CD8-positive, alpha-beta memory T cell (primary cell): ENCODE data around the gene WDR45B. TPM values are rescaled to one million over a fixed set of nuclear protein-coding genes. Genes with fewer than 3 reads are reported as not detected.
A peak's percentile ranks its signal among the peaks of the same experiment; 100 is the strongest.
"Not testable (repeated sequence)": the region's sequence is repeated elsewhere in the genome, so short reads cannot be mapped to it uniquely, and the experiment has no call there.

Experiments
- CTCF ChIA-PET: fragments of 350-600 bp; sonication (Branson Sonifier 250); formaldehyde crosslinking; loops from one replicate; lab custom pipeline; 2021; ENCODE audit warnings: antibody characterized with exemption; lab: Charles Lee
- POLR2A ChIA-PET: fragments of 350-600 bp; sonication (Branson Sonifier 250); formaldehyde crosslinking; loops from one replicate; lab custom pipeline; 2021; ENCODE audit warnings: antibody characterized with exemption; lab: Charles Lee
- DNase-seq, 5 donors: peaks; one replicate each; pipeline versions ENCODE4 v3.0.0 to v3.0.0-alpha.2; 2020 to 2022; ENCODE audit warnings: mixed read lengths in 1 of 5
- H3K27ac ChIP-seq: one replicate; pipeline ENCODE4 v1.7.0; 2013; ENCODE audit warnings: low read depth, mild to moderate bottlenecking, low read length, moderate library complexity
- H3K27me3 ChIP-seq: 2 replicates; pipeline ENCODE4 v1.7.0; 2013; ENCODE audit warnings: low read length, mild to moderate bottlenecking; ENCODE audit not compliant: insufficient read depth, poor library complexity, severe bottlenecking
- H3K36me3 ChIP-seq: 2 replicates; pipeline ENCODE4 v1.7.0; 2013; ENCODE audit warnings: mild to moderate bottlenecking, low read length, moderate library complexity; ENCODE audit not compliant: insufficient read depth
- H3K4me1 ChIP-seq: 2 replicates; pipeline ENCODE4 v1.7.0; 2013; ENCODE audit warnings: mild to moderate bottlenecking, low read length, moderate library complexity; ENCODE audit not compliant: insufficient read depth
- H3K4me3 ChIP-seq: 2 replicates; pipeline ENCODE4 v1.7.0; 2013; ENCODE audit warnings: mild to moderate bottlenecking, low read length
- H3K9me3 ChIP-seq: 2 replicates; pipeline ENCODE4 v1.7.0; 2013; ENCODE audit warnings: mild to moderate bottlenecking, low read length
- H3K27ac Mint-ChIP-seq, 8 donors: one replicate each; pipeline ENCODE4 v1.8.0; 2020 to 2021; ENCODE audit warnings: mixed read lengths in 8 of 8, mild to moderate bottlenecking in 6 of 8, inconsistent platforms in 3 of 8, moderate library complexity in 3 of 8
- H3K27me3 Mint-ChIP-seq, 2 donors: one replicate each; pipeline ENCODE4 v1.8.0; 2020 to 2021; ENCODE audit warnings: mixed read lengths in 2 of 2, mild to moderate bottlenecking in 1 of 2, moderate library complexity in 1 of 2
- H3K36me3 Mint-ChIP-seq, 3 donors: one replicate each; pipeline ENCODE4 v1.8.0; 2020 to 2021; ENCODE audit warnings: mixed read lengths in 3 of 3, inconsistent platforms in 1 of 3, mild to moderate bottlenecking in 1 of 3
- H3K4me1 Mint-ChIP-seq, 3 donors: one replicate each; pipeline ENCODE4 v1.8.0; 2020 to 2021; ENCODE audit warnings: mixed read lengths in 3 of 3, inconsistent platforms in 1 of 3, mild to moderate bottlenecking in 1 of 3
- H3K4me3 Mint-ChIP-seq, 7 donors: one replicate each; pipeline ENCODE4 v1.8.0; 2020 to 2021; ENCODE audit warnings: mixed read lengths in 7 of 7, mild to moderate bottlenecking in 6 of 7, moderate library complexity in 4 of 7, inconsistent platforms in 2 of 7
- H3K9me3 Mint-ChIP-seq, 5 donors: one replicate each; pipeline ENCODE4 v1.8.0; 2020 to 2022; ENCODE audit warnings: mixed read lengths in 5 of 5, mild to moderate bottlenecking in 3 of 5, moderate library complexity in 2 of 5, inconsistent platforms in 1 of 5
- polyA plus RNA-seq: library from polyadenylated mRNA; unstranded; fragments of 300-500 nt; fragmentation: Illumina TruSeq; gene quantifications from one replicate; pipeline ENCODE4 v1.2.3, GENCODE V29; 2021
- total RNA-seq, 2 experiments: library from RNA; stranded (reverse); gene quantifications; one replicate each; pipeline ENCODE4 v1.2.3, GENCODE V29; 2021

WDR45B gene
- total and polyA plus RNA-seq, 3 experiments from 2014 or later = 41.9 to 50.1 (median 49.1) TPM

DNA sequence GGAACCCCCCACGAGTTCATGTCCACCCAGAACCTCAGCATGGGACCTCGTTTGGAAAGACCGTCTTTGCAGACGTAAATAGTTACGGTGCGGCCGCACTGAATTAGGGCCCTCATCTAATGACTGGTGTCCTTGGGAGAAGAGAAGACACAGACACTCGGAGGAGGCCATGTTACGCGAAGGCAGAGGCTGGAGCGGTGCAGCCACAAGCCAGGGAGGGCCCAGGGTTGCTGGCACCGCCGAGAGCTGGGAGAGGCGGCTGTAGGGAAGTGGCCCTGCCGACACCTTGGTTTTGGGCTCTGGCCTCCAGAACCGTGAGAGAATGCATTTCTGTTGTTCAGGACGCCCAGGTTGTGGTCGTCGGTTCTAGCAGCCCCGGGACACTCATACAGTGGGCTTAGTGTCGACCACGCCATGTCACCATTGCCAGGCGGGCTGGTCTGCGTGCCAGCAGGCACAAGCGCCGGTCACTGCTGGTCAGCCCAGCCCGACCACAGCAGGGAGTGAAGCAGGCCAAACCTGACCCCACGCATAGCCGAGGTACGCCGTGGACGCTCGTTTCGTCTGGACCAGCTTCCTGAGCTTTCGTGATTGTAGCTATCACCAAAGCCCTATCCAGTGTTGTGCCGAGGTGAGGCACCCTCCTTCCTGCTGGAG is 10.7 kb upstream of the WDR45B start:
- H3K4me1 Mint-ChIP-seq = no peaks in the 10 kb centered on the region
- H3K36me3 Mint-ChIP-seq = peaks cover 0 to 8% (median 3%) of the 10 kb centered on the region in 3 donors
- CTCF ChIA-PET = no interaction called here
- Histone ChIP-seq H3K36me3 (no peaks in the 10 kb centered on the region), H3K4me1 (no peaks in the 10 kb centered on the region), H3K4me3 (no peak overlapping the region), H3K27ac (no peak overlapping the region), H3K9me3 (no peaks in the 10 kb centered on the region), H3K27me3 (no peaks in the 10 kb centered on the region)
- no peak overlapping the region for H3K4me3 Mint-ChIP-seq
- POLR2A ChIA-PET = no interaction called here
- no peaks in the 10 kb centered on the region for H3K9me3 Mint-ChIP-seq
- peak in 1 of 5 donors; percentile 42 for DNase-seq
- H3K27me3 Mint-ChIP-seq = no peaks in the 10 kb centered on the region
- no peak overlapping the region for H3K27ac Mint-ChIP-seq

DNA sequence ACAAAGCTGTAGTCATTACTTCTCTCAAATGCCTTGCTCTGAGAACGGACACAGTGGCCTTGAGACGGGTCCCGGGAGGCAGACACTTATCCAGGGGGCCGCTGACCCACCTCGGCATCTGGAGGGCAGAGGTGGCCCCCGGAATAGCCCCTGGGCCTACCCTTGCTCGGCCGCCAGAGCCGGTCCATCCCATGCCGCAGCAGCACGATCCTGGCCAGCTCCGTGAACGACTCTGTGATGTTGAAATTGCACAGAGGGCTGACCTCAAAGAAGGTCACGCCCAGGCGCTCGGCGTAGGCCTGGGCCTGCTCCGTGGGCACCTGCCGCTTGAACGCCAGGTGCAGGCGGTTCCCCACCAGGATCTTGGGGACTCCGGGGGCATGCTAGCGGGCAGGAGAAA is 10.1 kb upstream of the WDR45B start:
- peak in 1 of 5 donors; percentile 42 for DNase-seq
- ChIA-PET CTCF (no interaction called here), POLR2A (no interaction called here)
- H3K4me1 Mint-ChIP-seq = no peaks in the 10 kb centered on the region
- no peak overlapping the region for H3K4me3 Mint-ChIP-seq
- Histone ChIP-seq H3K4me1 (no peaks in the 10 kb centered on the region), H3K27me3 (no peaks in the 10 kb centered on the region), H3K36me3 (no peaks in the 10 kb centered on the region), H3K4me3 (no peak overlapping the region), H3K9me3 (no peaks in the 10 kb centered on the region), H3K27ac (no peak overlapping the region)
- H3K36me3 Mint-ChIP-seq = peaks cover 0 to 8% (median 3%) of the 10 kb centered on the region in 3 donors
- no peak overlapping the region for H3K27ac Mint-ChIP-seq
- no peaks in the 10 kb centered on the region for H3K27me3 Mint-ChIP-seq
- H3K9me3 Mint-ChIP-seq = no peaks in the 10 kb centered on the region

GRCh38 chr17:82657926-82658325 is 9.7 kb upstream of the WDR45B start:
- H3K9me3 Mint-ChIP-seq = no peaks in the 10 kb centered on the region
- no peak for DNase-seq
- H3K36me3 Mint-ChIP-seq = peaks cover 0 to 8% (median 3%) of the 10 kb centered on the region in 3 donors
- H3K27me3 Mint-ChIP-seq = no peaks in the 10 kb centered on the region
- no peaks in the 10 kb centered on the region for H3K36me3 ChIP-seq
- no peak overlapping the region for H3K4me3 ChIP-seq
- no peaks in the 10 kb centered on the region for H3K4me1 ChIP-seq
- CTCF ChIA-PET = no interaction called here
- H3K27ac Mint-ChIP-seq = no peak overlapping the region
- H3K4me3 Mint-ChIP-seq = no peak overlapping the region
- no peaks in the 10 kb centered on the region for H3K27me3 ChIP-seq
- no peak overlapping the region for H3K27ac ChIP-seq
- POLR2A ChIA-PET = no interaction called here
- H3K9me3 ChIP-seq = no peaks in the 10 kb centered on the region
- no peaks in the 10 kb centered on the region for H3K4me1 Mint-ChIP-seq

GRCh38 chr17:82656266-82656665 is 8.0 kb upstream of the WDR45B start:
- Mint-ChIP-seq H3K27me3 (no peaks in the 10 kb centered on the region), H3K36me3 (peaks cover 0 to 8% (median 3%) of the 10 kb centered on the region in 3 donors), H3K27ac (no peak overlapping the region), H3K9me3 (no peaks in the 10 kb centered on the region), H3K4me1 (no peaks in the 10 kb centered on the region), H3K4me3 (no peak overlapping the region)
- H3K27me3 ChIP-seq = no peaks in the 10 kb centered on the region
- no peak overlapping the region for H3K4me3 ChIP-seq
- no peak overlapping the region for H3K27ac ChIP-seq
- peak in 1 of 5 donors; percentile 17 for DNase-seq
- no peaks in the 10 kb centered on the region for H3K36me3 ChIP-seq
- CTCF ChIA-PET = interaction anchor here (0.7 kb wide), 1 partner anchor 248 kb away, joined by 3 read pairs; no protein-coding TSS in a partner anchor
- H3K4me1 ChIP-seq = no peaks in the 10 kb centered on the region
- POLR2A ChIA-PET = no interaction called here
- H3K9me3 ChIP-seq = no peaks in the 10 kb centered on the region

- DNase-seq = peak in 1 of 5 donors; percentile 47
- ChIA-PET POLR2A (no interaction called here), CTCF (interaction anchor here (0.7 kb wide), 1 partner anchor 248 kb away, joined by 3 read pairs; no protein-coding TSS in a partner anchor)
- no peaks in the 10 kb centered on the region for H3K27me3 ChIP-seq
- no peaks in the 10 kb centered on the region for H3K27me3 Mint-ChIP-seq
- H3K27ac ChIP-seq = no peak overlapping the region
- H3K4me3 ChIP-seq = no peak overlapping the region
- no peaks in the 10 kb centered on the region for H3K36me3 ChIP-seq
- no peaks in the 10 kb centered on the region for H3K4me1 ChIP-seq
- H3K36me3 Mint-ChIP-seq = peaks cover 0 to 8% (median 3%) of the 10 kb centered on the region in 3 donors
- no peaks in the 10 kb centered on the region for H3K4me1 Mint-ChIP-seq
- H3K27ac Mint-ChIP-seq = no peak overlapping the region
- no peaks in the 10 kb centered on the region for H3K9me3 ChIP-seq
- H3K4me3 Mint-ChIP-seq = no peak overlapping the region
- no peaks in the 10 kb centered on the region for H3K9me3 Mint-ChIP-seq
Observed at GRCh38 chr17:82655523-82655922, 7.3 kb upstream of the WDR45B start.

- H3K27ac ChIP-seq = no peak overlapping the region
- ChIA-PET POLR2A (no interaction called here), CTCF (no interaction called here)
- no peaks in the 10 kb centered on the region for H3K9me3 ChIP-seq
- peaks cover 0 to 8% (median 3%) of the 10 kb centered on the region in 3 donors for H3K36me3 Mint-ChIP-seq
- peak overlapping the region in 2 of 8 donors; percentile 15 to 23 for H3K27ac Mint-ChIP-seq
- H3K36me3 ChIP-seq = no peaks in the 10 kb centered on the region
- H3K4me1 ChIP-seq = no peaks in the 10 kb centered on the region
- H3K27me3 ChIP-seq = no peaks in the 10 kb centered on the region
- no peaks in the 10 kb centered on the region for H3K27me3 Mint-ChIP-seq
- no peak overlapping the region for H3K4me3 Mint-ChIP-seq
- DNase-seq = peak in 1 of 5 donors; percentile 7
- no peaks in the 10 kb centered on the region for H3K9me3 Mint-ChIP-seq
- no peaks in the 10 kb centered on the region for H3K4me1 Mint-ChIP-seq
- no peak overlapping the region for H3K4me3 ChIP-seq
Observed at GRCh38 chr17:82655038-82655479, 6.8 kb upstream of the WDR45B start.

DNA sequence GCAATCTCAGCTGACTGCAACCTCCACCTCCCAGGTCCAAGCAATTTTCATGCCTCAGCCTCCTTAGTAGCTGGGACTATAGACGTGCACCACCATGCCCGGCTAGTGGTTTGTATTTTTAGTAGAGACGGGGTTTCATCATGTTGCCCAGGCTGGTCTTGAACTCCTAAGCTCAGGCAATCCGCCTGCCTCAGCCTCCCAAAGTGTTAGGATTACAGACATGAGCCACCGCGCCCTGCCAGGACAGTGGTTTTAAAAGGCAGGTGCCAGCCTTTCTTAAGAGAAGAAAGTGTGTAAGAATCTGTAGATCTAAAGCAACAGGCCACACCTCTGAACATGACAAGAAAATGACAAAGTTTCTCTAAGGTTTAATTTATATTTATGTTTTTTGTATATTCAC is 6.4 kb upstream of the WDR45B start:
- H3K4me3 ChIP-seq, H3K4me1 ChIP-seq, H3K36me3 ChIP-seq, H3K9me3 Mint-ChIP-seq, H3K4me3 Mint-ChIP-seq, H3K27ac ChIP-seq, H3K27me3 Mint-ChIP-seq, H3K4me1 Mint-ChIP-seq, H3K27me3 ChIP-seq, H3K9me3 ChIP-seq, POLR2A ChIA-PET, H3K36me3 Mint-ChIP-seq, CTCF ChIA-PET: not testable (repeated sequence)
- peak overlapping the region in 1 of 8 donors; percentile 61 for H3K27ac Mint-ChIP-seq
- peak in 1 of 5 donors; percentile 10 for DNase-seq

DNA sequence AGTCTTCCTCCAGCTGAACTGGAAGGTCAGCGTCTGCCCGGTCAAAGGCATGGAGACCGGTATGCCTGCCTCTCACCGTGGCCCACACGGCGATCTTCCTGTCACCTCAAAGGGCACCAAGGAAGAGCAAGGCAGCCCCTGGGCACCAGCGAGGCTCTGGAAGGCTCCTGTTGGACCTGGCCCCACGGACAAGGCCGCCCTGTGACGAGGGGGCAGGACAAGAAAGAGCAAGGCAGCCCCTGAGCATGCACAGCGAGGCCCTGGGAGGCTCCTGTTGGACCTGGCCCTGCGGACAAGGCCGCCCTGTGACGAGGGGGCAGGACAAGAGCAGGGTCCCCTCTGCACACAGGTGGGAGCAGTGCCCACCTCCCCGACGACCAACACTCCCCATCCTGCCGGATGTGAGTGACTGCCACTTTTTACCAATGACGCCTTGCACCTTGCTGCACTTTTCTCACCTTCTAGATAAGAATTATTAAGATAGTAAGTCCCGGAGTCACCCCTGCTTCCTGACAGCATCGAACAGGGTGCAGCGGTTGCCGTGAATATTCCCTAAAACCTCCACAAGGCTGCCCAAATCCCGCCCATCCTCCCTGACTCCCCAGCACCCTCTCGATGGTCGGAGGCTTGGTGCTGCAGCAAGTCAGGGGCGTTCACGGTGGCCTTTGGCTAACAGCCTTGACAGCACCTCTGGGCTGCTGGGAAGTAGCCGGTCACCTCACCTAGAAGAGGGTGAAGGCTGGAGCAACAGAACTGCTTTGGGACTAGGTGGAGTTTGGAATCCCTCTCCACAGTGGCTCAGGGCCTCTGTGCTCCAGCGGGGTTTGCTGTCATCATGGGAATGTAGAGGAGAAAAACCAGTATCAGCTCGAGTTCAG is 5.6 kb upstream of the WDR45B start:
- H3K4me1 ChIP-seq = peaks cover 4% of the 10 kb centered on the region
- Mint-ChIP-seq H3K27ac (no peak overlapping the region), H3K36me3 (peaks cover 0 to 6% (median 3%) of the 10 kb centered on the region in 3 donors), H3K27me3 (no peaks in the 10 kb centered on the region), H3K4me3 (peak overlapping the region in 1 of 7 donors; percentile 3), H3K4me1 (no peaks in the 10 kb centered on the region), H3K9me3 (no peaks in the 10 kb centered on the region)
- H3K36me3 ChIP-seq = no peaks in the 10 kb centered on the region
- H3K27ac ChIP-seq = no peak overlapping the region
- no peak overlapping the region for H3K4me3 ChIP-seq
- DNase-seq = peak in 1 of 5 donors; percentile 31
- no peaks in the 10 kb centered on the region for H3K9me3 ChIP-seq
- POLR2A ChIA-PET = no interaction called here
- H3K27me3 ChIP-seq = no peaks in the 10 kb centered on the region
- CTCF ChIA-PET = interaction anchor here (0.6 kb wide), 1 partner anchor 117 kb away, joined by 3 read pairs; no protein-coding TSS in a partner anchor
